Thyroid gland (tissue), 4 donors: ENCODE measurements around the gene RAB14.

Experiments
- POLR2A ChIP-seq, 2 donors: fragments of 450-650 bp; IDR thresholded peaks; one replicate each; pipeline ENCODE4 v1.6.1; 2017; ENCODE audit warnings: antibody characterized with exemption in 2 of 2, mild to moderate bottlenecking in 2 of 2, moderate library complexity in 1 of 2
- TF ChIP-seq, protein P1 (sequence below), 6 experiments: fragments of 200-600 bp in 3 of 6; fragments of 450-650 bp in 3 of 6; sonication (generic) in 3 of 6; IDR thresholded peaks; one replicate each; pipeline ENCODE4 v1.5.1; 2016 to 2019; ENCODE audit warnings: antibody characterized with exemption in 6 of 6, mild to moderate bottlenecking in 2 of 6, inconsistent platforms in 1 of 6, moderate library complexity in 1 of 6

DNA sequence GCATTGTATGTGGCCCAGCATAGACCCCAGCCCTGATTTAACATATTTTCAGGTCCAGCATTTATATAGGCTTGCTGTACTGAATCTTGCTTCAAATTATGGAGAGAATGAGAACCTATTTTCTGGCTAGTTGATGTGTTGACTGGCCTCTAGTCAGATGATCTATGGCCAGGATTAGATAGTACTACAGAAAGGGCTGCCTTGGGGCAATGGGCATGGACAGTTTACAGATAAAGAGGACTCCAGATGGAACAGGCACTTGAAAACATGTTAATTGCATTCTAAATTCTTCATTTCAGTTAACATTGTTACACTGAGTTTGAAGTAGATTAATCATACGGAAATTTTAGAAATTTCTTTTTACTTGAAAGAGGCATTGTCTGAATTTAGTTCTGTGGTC, 61.5 kb downstream of the RAB14 start:
- TF ChIP-seq, protein P1, sequence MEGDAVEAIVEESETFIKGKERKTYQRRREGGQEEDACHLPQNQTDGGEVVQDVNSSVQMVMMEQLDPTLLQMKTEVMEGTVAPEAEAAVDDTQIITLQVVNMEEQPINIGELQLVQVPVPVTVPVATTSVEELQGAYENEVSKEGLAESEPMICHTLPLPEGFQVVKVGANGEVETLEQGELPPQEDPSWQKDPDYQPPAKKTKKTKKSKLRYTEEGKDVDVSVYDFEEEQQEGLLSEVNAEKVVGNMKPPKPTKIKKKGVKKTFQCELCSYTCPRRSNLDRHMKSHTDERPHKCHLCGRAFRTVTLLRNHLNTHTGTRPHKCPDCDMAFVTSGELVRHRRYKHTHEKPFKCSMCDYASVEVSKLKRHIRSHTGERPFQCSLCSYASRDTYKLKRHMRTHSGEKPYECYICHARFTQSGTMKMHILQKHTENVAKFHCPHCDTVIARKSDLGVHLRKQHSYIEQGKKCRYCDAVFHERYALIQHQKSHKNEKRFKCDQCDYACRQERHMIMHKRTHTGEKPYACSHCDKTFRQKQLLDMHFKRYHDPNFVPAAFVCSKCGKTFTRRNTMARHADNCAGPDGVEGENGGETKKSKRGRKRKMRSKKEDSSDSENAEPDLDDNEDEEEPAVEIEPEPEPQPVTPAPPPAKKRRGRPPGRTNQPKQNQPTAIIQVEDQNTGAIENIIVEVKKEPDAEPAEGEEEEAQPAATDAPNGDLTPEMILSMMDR (IDR thresholded peaks at IDR 0.05) = no peak
- no peak for TF ChIP-seq POLR2A (IDR thresholded peaks at IDR 0.05)
